Endothelial cell of umbilical vein (primary cell): ENCODE results near the gene RBM4B. TPM values are rescaled to one million over a fixed set of nuclear protein-coding genes. Genes with fewer than 3 reads are reported as not detected.

Source experiments
- BruUV-seq: library from RNA; stranded (reverse); fragments of 400-500 nt; replicated peaks from 2 replicates; lab custom pipeline; 2021; lab: Mats Ljungman, UMichigan
- CTCF ChIA-PET: fragments of 300-600, 350-600 bp; sonication (Branson Sonifier 250); formaldehyde crosslinking; loops from one replicate; lab custom pipeline; 2021; ENCODE audit warnings: antibody characterized with exemption, inconsistent platforms; lab: Charles Lee
- POLR2A ChIA-PET: fragments of 300-600, 350-600 bp; sonication (Branson Sonifier 250); formaldehyde crosslinking; loops from one replicate; lab custom pipeline; 2021; ENCODE audit warnings: antibody characterized with exemption, inconsistent platforms; lab: Charles Lee
- DNase-seq: peaks from one replicate; pipeline ENCODE4 v3.0.0-alpha.2; 2011; ENCODE audit warnings: low read depth, low spot score
- FAIRE-seq: peaks from 2 replicates; lab custom pipeline; 2011; peaks lifted over from hg19 to GRCh38; lab: Jason Lieb, UNC
- H2AFZ ChIP-seq: 2 replicates; pipeline ENCODE4 v1.6.0; 2012; ENCODE audit warnings: low read depth, low read length, control low read depth, inconsistent platforms
- H3K27ac ChIP-seq: 2 replicates; pipeline ENCODE4 v1.5.1; 2011; ENCODE audit warnings: low read depth, mild to moderate bottlenecking, control low read depth, low read length, moderate library complexity; ENCODE audit not compliant: insufficient read depth
- H3K27me3 ChIP-seq, 2 experiments: 2 replicates each; pipeline versions ENCODE4 v1.6.0 to v1.6.1; 2011; ENCODE audit warnings: low read length in 2 of 2, mixed read lengths in 1 of 2; ENCODE audit not compliant: control insufficient read depth in 2 of 2, insufficient read depth in 2 of 2
- H3K36me3 ChIP-seq, 2 experiments: 2 replicates in 1 of 2; 3 replicates in 1 of 2; pipeline ENCODE4 v1.5.1; 2011; ENCODE audit warnings: low read length in 2 of 2, mild to moderate bottlenecking in 1 of 2, moderate library complexity in 1 of 2; ENCODE audit not compliant: control insufficient read depth in 2 of 2, insufficient read depth in 2 of 2; ENCODE audit errors: extremely low read depth in 1 of 2
- H3K4me1 ChIP-seq: 3 replicates; pipeline ENCODE4 v1.5.1; 2011; ENCODE audit warnings: mild to moderate bottlenecking, low read length; ENCODE audit not compliant: control insufficient read depth, insufficient read depth; ENCODE audit errors: extremely low read depth
- H3K4me2 ChIP-seq: 2 replicates; pipeline ENCODE4 v1.6.1; 2011; ENCODE audit warnings: low read length, control low read depth, mixed read lengths; ENCODE audit not compliant: insufficient read depth
- H3K4me3 ChIP-seq, 3 experiments: fragments of 200-600 bp in 1 of 3; sonication (generic), shearing (Covaris generic) in 1 of 3; replicated peaks in 1 of 3; 2 replicates each; pipeline ENCODE4 v1.5.1; 2011 to 2016; ENCODE audit warnings: control low read depth in 3 of 3, low read length in 3 of 3, mild to moderate bottlenecking in 2 of 3, inconsistent platforms in 1 of 3, low read depth in 1 of 3, moderate library complexity in 1 of 3; ENCODE audit not compliant: insufficient read depth in 1 of 3
- H3K79me2 ChIP-seq: 2 replicates; pipeline ENCODE4 v1.6.0; 2012; ENCODE audit warnings: low read length, inconsistent platforms; ENCODE audit not compliant: control insufficient read depth, insufficient read depth
- H3K9ac ChIP-seq: replicated peaks from 2 replicates; pipeline ENCODE3; 2011; ENCODE audit warnings: low read length, control low read depth; ENCODE audit not compliant: insufficient read depth; ENCODE audit errors: extremely low read depth
- H3K9me1 ChIP-seq: replicated peaks from 3 replicates; pipeline ENCODE4 v1.6.0; 2011; ENCODE audit warnings: mild to moderate bottlenecking, low read length; ENCODE audit not compliant: control insufficient read depth, insufficient read depth; ENCODE audit errors: extremely low read depth
- H3K9me3 ChIP-seq: replicated peaks from 2 replicates; pipeline ENCODE4 v1.5.1; 2012; ENCODE audit warnings: low read length, inconsistent platforms; ENCODE audit not compliant: control insufficient read depth, insufficient read depth
- H4K20me1 ChIP-seq: replicated peaks from 2 replicates; pipeline ENCODE3; 2011; ENCODE audit warnings: mild to moderate bottlenecking, low read length; ENCODE audit not compliant: control insufficient read depth, insufficient read depth; ENCODE audit errors: extremely low read depth
- CTCF ChIP-seq, 2 donors: IDR thresholded peaks; 1 replicate in 1 of 2; 2 replicates in 1 of 2; pipeline ENCODE4 v1.5.1; 2011; ENCODE audit warnings: low read length in 2 of 2, mild to moderate bottlenecking in 2 of 2, moderate library complexity in 2 of 2, control low read depth in 1 of 2, inconsistent platforms in 1 of 2, low read depth in 1 of 2; ENCODE audit not compliant: insufficient read depth in 1 of 2; ENCODE audit errors: extremely low read depth in 1 of 2
- EZH2 ChIP-seq: IDR thresholded peaks from 2 replicates; pipeline ENCODE4 v1.6.1; 2012; ENCODE audit warnings: borderline replicate concordance, low read depth, mild to moderate bottlenecking, moderate library complexity, low read length, inconsistent platforms; ENCODE audit not compliant: severe bottlenecking
- FOS ChIP-seq: IDR thresholded peaks from 2 replicates; pipeline ENCODE4 v1.6.1; 2011; ENCODE audit warnings: mild to moderate bottlenecking, low read length, moderate library complexity, borderline replicate concordance; ENCODE audit not compliant: insufficient read depth
- GATA2 ChIP-seq: IDR thresholded peaks from 2 replicates; pipeline ENCODE4 v1.7.0; 2011; ENCODE audit warnings: low read depth, mild to moderate bottlenecking, moderate library complexity, mixed read lengths, low read length; ENCODE audit not compliant: insufficient read length, insufficient read depth
- JUN ChIP-seq: IDR thresholded peaks from 2 replicates; pipeline ENCODE4 v1.6.1; 2011; ENCODE audit warnings: borderline replicate concordance, low read depth; ENCODE audit not compliant: insufficient read length, insufficient read depth
- MYC ChIP-seq: IDR thresholded peaks from one replicate; pipeline ENCODE4 v1.6.1; 2011; ENCODE audit warnings: mild to moderate bottlenecking, low read depth, low read length
- POLR2A ChIP-seq: IDR thresholded peaks from 2 replicates; pipeline ENCODE4 v1.6.1; 2012; ENCODE audit warnings: low read depth, mild to moderate bottlenecking, control low read depth, low read length
- POLR2AphosphoS5 ChIP-seq: IDR thresholded peaks from 2 replicates; pipeline ENCODE4 v1.6.1; 2012; ENCODE audit warnings: low read depth, mild to moderate bottlenecking, control low read depth, low read length, moderate library complexity; ENCODE audit not compliant: insufficient read depth
- dilution Hi-C: fragments of 300-500 bp; cut with MboI; formaldehyde crosslinking; loops from one replicate; pipeline ENCODE4 v1.15.0; 2019; ENCODE audit warnings: low sequenced_read_pairs; ENCODE audit not compliant: extremely low pct_ligation_motif_present
- intact Hi-C: fragments of 100-400 bp; cut with micrococcal nuclease; formaldehyde crosslinking; loops from one replicate; pipeline ENCODE4 v1.10.0; 2022
- polyA plus RNA-seq, 4 experiments: library from polyadenylated mRNA; depleted of rRNA in 3 of 4; stranded (reverse) in 3 of 4; unstranded in 1 of 4; fragments of >200 nt; gene quantifications; 2 replicates each; pipeline versions ENCODE4 v1.2.1 to v1.2.3, GENCODE V29; 2011 to 2012; ENCODE audit warnings: missing spikeins in 1 of 4
- total RNA-seq: library from RNA; stranded (reverse); gene quantifications from 2 replicates; pipeline ENCODE4 v1.2.3, GENCODE V29; 2021
- TF ChIP-seq, protein P1 (sequence below): IDR thresholded peaks from 2 replicates; pipeline ENCODE4 v1.6.1; 2011; ENCODE audit not compliant: insufficient read depth, insufficient read length

Gene RBM4B
- total and polyA plus RNA-seq, 2 donors (not counting 3 experiments of a cell fraction or from before 2014, with no cell fraction given) = 22.2 to 31.2 TPM

DNA sequence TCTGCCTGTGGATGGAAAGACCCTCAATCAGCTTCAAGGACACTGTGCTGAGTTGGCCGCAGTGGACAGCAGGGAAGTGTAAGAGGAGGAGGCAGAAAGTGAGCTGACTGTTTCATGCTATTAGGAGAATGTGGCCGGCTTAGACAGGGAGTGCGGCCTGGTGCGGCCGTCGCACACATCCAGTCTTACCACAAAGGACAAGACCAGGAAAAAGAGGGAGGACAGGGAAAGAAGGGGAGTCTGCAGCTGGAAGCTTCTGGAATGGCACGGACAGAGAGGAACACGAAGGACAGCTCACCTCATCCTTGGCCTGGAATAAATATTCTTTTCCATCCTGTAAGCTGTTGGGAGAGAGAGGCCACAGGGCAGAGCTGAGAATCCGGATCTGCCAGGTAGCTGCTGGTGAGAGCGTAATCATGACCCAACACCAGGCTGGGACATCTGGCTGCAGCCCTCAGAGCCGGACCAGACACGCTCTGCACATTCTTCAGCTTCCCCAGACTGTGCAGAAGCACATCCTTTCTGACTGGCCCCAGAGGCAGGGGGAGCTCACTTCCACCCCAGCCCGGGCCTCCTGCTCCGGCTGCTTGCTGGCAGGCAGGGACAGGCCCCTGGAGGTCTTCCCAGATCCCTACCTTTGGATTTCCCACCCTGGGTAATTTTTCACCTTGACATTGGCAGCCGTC lies 8.6 kb upstream of the RBM4B start:
- no peak overlapping the region for H2AFZ ChIP-seq
- CTCF ChIA-PET = interaction anchor here (1.5 kb wide), 1 partner anchor 134 kb away, joined by 3 read pairs; no protein-coding TSS in a partner anchor
- H3K9me1 ChIP-seq = no peaks in the 10 kb centered on the region
- H3K27ac ChIP-seq = no peak overlapping the region
- TF ChIP-seq POLR2AphosphoS5 = no peak
- no peak for TF ChIP-seq JUN
- TF ChIP-seq POLR2A = no peak
- TF ChIP-seq, protein P1, sequence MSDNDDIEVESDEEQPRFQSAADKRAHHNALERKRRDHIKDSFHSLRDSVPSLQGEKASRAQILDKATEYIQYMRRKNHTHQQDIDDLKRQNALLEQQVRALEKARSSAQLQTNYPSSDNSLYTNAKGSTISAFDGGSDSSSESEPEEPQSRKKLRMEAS = no peak
- TF ChIP-seq MYC = no peak
- no peak for TF ChIP-seq EZH2
- no peak for TF ChIP-seq GATA2
- no peak for TF ChIP-seq CTCF (IDR thresholded peaks at IDR 0.05; ENCODE audit: extremely low read depth in 1 of 2, insufficient read depth in 1 of 2, low read depth in 1 of 2, low read length in 2 of 2)
- no peak for TF ChIP-seq FOS
- BruUV-seq = no TSS peak
- intact Hi-C loops (no loop called here), dilution Hi-C loops (no loop called here)
- H3K4me2 ChIP-seq = no peak overlapping the region
- H3K4me3 ChIP-seq = no peak overlapping the region
- no peaks in the 10 kb centered on the region for H3K79me2 ChIP-seq
- no peak overlapping the region for H3K9ac ChIP-seq
- FAIRE-seq = no peak
- H3K27me3 ChIP-seq = no peaks in the 10 kb centered on the region
- H4K20me1 ChIP-seq = no peaks in the 10 kb centered on the region
- H3K36me3 ChIP-seq = no peaks in the 10 kb centered on the region
- H3K4me1 ChIP-seq = no peaks in the 10 kb centered on the region
- H3K9me3 ChIP-seq = no peaks in the 10 kb centered on the region
- POLR2A ChIA-PET = no interaction called here
- DNase-seq = no peak
